NCI-H82 (cell line): ENCODE data around the gene VSTM5.
"Not testable (repeated sequence)": the region's sequence is repeated elsewhere in the genome, so short reads cannot be mapped to it uniquely, and the experiment has no call there.

Experiments
- DNase-seq: peaks from one replicate; lab custom pipeline; 2025; lab: John Stamatoyannopoulos, UW

Gene VSTM5, protein sequence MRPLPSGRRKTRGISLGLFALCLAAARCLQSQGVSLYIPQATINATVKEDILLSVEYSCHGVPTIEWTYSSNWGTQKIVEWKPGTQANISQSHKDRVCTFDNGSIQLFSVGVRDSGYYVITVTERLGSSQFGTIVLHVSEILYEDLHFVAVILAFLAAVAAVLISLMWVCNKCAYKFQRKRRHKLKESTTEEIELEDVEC

DNA sequence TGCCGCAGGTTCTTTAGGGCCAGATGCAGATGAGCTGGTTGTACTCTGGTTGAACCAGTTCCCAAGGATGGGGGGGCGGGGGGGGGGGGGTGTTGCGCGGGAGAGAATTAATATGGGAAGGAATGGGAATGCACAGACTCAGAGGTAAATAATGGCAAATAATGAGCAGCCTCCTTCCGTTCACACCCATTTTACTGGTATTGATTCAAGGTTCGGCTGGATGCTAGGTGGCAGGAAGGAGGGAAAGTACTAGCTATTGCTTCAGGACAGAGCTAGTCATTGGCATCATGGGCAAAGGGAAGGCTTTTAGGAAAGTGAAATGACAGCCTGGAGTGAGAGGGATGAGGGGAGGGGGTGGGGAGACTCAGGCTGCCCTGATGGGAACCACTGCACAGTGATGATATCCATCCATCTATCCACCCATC, at the start of gene VSTM5:
TSS of gene VSTM5 (minus strand) at position 25 of the 425 bp plus-strand sequence. CDS start 116 bp downstream, outside the sequence.
- DNase-seq = no peak

DNA sequence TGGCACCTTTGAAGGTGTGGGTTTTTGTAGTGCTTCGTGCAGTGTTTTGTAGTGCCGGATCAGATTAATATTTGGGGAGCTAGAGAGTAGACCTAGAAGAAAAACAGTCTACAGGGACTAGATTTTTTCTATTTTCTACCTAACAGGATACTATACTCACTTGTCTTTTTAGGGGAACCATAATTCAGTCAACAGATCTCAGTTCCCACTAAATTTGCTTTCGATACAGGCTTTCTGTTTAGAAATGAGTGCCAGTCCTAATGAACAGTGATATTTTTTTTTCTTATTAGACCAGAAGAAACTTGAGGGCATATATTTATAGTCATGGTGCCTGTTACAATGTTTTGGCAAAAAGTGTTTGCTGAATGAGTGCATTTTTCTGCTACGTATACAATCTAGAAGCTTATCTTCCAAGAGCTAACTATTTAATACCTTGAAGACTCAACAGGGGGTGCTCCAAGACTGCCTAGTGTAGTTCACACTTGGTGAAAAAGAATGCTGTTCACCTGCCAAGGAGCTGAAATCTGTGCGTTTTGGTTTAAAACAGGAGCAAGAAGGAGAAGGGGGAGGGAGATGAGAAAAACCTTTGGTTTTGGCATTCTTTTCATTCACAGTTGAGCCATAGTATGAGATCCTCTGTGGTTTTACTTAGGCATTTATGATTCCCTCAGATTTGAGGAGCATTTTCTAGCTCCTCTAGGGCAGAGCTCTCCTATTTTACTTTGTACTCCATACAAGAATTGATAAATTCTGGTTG, 44.9 kb upstream of the VSTM5 start:
- peak; percentile 61 for DNase-seq

DNA sequence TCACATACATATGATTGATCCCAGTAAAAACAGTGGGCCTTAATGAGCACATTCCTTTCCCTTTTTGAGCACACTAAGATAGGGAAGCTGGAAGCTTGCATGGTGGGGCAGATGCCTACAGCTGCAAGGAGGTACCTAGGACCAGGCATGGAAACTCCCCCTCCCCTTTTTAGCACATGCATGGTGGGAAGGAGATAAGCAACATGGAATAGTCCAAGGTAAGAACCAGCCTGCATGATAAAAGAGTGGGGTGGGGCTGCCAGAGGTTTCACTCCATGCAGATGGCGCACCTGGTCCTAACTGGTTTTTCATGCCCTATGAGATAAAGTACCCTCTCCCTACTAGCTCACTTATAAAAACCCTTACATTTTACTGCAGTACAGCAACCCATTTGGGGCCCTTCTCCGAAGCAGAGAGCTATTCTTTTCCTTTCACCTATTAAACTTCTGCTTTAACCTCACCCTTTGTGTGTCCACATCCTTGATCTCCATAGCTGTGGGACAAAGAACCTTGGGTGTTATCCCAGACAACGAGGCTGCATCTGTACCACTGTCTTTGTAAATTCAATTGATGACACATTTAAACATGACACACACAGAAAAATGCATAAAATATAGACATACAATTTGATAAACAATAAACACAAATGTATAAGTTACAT, 40.1 kb upstream of the VSTM5 start:
- no peak for DNase-seq

DNA sequence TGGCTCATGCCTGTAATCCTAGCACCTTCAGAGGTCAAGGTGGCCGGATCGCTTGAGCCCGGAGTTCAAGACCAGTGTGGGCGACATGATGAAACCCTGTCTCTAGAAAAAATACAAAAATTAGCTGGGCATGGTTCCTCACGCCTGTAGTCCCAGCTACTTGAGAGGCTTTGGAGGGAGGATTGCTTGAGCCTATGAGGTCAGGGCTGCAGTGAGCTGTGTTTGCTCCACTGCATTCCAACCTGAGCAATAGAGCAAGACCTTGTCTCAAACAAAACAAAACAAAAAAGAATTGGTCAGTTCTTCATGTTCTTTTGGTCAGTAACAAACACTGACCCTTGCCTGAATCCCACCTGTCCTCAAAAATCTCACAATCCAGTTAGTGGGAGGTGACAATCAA, 36.7 kb upstream of the VSTM5 start:
- DNase-seq = no peak

DNA sequence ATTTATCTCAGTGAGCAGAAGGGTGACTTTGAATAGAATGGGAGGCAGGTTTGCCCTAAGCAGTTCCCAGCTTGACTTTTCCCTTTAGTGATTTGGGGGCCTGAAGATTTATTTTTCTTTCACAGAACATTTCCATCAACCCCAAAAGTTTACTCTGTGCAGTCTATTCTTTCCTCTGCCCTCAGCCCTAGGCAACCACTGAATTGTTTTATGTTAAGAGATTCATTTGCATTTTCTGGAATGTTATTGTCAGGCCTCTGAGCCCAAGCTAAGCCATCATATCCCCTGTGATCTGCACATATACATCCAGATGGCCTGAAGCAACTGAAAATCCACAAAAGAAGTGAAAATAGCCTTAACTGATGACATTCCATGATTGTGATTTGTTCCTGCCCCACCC, 28.7 kb upstream of the VSTM5 start:
- not testable (repeated sequence) for DNase-seq

DNA sequence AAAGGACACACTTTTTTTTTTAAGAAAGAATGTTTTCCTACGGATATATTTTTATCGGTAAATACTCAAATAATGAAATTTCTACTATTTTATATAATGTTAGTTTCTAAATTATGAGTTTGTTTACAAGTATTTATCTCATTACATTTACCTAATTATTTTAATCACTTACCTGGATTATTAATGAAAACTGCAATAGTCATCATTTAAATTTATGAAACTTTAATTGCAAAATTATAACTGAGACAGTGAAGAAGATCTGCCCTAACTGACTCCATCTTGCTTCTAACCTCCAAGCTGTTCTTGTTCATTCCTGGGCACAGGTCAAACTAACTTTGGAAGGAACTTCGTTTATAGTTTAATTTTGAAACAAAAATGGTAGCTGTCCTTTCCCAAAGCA, 25.2 kb upstream of the VSTM5 start:
- DNase-seq = no peak

DNA sequence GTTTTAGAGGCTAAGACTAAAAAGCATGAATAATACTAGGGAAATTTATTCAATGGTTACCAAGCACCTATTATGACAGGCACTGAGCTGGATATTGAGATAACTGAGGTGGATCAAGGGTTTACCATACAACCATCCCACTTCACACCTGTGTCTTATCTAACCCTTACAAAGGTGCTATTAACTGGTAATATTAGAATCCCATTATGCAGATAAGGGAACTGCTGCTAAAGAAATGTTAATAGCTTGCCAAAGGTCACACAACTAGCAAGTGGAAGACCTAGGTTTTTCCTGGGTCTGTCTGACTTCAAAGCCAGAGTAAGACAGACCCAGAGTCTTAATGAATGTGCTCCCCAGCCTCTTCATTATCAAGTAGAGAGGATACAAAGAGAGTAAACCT, 21.1 kb upstream of the VSTM5 start:
- no peak for DNase-seq

DNA sequence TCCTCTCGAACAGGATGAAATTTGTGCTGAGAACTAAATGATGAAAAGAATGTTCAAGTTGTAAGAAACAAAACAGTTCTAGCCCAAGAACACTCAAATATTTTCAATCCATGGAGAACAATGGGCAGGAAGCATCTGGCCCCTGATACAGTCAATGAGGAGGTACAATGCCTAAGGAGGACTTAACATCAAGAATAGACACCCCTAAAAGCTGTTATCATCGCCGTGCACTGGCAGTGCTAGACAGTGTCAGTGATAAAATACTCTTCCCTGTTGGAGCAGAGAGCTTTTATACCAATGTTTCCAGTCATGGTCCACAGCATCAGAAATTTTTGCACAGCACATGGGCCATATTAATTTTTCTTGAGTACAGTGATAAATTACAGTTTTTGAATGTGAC, 20.2 kb upstream of the VSTM5 start:
- DNase-seq = no peak

DNA sequence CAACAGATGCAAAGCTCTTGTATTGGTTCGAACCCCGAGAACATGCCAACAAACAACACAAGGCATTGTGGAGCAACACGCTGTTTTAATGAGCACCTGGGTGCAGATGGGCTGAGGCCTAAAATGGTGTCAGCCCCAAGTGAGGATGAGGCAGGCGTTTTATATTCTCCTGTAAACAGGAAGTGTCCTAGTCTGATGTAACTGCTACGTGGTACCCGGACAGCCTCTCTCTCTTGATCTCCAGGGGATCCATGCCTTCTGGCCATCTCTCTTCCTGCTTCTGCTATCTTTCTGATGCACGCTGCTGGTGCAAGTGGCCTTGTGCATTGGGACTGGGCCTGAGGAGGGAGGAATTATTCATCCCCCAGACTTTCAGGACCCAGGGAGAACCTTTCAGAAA, 19.4 kb upstream of the VSTM5 start:
- DNase-seq = no peak

DNA sequence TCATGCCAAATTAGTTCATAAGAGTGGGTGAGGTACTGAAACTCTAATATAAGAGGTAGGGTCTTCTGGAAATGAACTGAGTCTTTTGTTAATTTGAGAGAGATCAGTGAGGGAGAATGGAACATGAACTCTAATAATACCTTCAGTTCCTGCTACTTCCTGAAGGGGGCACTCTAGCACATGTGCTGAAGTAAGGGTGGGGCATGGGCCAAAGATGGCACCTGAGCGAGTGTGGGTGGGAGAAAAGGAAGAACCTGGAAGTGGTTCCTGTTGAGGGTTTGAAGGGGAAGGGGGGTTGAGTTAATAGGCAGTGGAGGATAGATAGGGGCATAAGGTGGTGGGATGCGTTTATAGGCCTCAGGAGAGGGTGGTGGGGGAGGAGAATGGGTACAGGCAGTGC, 18.0 kb upstream of the VSTM5 start:
- peak; percentile 12 for DNase-seq

DNA sequence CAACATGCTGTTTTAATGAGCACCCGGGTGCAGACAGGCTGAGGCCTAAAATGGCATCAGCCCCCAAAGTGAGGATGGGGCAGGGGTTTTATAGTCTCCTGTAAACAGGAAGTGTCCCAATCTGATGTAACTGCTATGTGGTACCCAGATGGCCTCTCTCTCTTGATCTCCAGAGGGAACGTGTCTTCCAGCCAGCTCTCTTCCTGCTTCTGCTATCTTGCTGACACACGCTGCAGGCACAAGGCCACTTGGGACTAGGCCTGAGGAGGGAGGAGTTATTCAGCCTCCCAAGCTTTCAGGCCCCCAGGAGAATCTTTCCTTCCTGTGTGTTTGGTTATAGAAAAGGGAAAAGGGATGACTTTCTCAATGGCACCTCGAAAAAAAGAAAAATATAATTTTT, 11.4 kb upstream of the VSTM5 start:
- no peak for DNase-seq

DNA sequence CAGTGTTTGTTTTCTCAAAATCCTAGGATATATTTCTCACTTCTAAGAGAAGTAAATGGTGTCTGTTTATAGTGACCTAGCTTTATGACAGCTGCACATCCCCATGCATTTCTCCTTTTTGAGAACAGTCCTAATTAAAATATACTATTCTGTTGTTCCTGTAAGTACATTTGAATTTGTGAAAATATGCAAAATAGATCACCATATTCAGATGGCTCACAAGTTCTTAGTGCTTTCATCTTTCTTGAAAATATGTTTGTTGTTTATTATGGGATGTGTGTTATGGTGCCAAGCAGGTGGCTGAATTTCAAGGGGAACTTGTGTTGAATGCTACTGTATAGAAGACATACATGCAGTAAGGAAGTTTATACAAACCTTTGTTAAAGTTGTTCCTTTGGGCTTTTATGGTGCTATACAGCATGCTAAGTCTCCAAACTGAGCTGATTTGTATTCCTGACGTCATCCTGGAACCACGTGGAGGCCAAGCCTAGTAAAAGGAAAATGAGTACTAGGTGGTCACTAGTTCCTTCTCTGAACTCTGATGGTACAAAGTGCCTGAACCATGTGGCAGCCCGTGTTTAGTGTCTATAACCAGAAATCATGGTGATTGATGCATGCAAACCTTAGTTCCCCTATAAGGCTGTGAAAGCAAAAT, 7.8 kb upstream of the VSTM5 start:
- DNase-seq = no peak

DNA sequence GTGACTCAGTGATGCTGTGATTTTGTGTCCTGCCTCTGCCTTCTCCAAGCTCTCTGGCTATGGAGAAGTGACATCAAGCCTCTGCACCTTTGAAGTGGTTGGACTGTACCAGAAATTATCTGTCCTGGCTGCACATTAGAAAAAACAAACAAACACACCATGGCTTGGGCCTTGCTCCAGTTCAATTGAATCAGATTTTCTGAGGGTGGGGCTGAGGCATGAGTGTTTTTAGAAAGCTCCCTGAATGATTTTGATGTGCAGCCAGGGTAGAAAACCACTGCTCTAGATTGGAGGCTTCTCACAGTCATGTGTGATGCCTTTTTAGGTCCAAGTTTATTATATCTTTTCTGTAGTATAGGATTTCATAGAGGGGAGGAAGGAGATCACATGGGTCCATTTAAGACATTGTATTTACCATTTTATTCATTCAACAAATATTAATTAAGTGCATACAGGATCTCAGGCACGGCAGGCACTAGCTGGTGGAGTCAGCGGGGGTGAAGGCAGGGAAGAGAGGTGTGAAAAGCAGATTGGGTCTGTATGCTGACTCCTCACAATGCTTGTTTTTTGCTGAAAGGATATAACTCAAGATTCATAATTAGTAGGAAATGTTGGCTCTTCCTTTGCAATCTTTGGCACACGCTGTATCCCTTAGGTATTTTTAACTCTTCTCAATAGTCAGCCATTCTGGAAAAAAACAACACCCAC, 7.1 kb upstream of the VSTM5 start:
- DNase-seq = no peak

DNA sequence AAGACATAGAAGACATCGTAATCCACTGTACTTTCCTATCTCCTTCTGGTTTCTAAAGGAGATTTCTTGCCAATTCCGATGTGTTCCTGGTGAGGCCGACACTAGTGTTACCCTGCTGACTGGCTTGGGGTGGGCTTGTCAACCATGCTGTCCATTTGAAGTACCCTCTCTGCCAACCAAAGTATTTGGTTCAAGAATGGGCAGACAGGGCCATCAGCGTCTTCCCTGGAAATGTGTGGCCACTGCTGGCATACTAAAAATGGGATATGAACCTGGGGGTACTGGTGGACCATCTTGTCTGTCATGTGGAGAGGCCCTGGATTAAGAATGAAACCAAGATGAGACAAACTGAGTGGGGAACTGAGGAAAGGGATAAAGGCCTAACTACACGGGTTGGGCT, 1.8 kb upstream of the VSTM5 start:
- DNase-seq = no peak

DNA sequence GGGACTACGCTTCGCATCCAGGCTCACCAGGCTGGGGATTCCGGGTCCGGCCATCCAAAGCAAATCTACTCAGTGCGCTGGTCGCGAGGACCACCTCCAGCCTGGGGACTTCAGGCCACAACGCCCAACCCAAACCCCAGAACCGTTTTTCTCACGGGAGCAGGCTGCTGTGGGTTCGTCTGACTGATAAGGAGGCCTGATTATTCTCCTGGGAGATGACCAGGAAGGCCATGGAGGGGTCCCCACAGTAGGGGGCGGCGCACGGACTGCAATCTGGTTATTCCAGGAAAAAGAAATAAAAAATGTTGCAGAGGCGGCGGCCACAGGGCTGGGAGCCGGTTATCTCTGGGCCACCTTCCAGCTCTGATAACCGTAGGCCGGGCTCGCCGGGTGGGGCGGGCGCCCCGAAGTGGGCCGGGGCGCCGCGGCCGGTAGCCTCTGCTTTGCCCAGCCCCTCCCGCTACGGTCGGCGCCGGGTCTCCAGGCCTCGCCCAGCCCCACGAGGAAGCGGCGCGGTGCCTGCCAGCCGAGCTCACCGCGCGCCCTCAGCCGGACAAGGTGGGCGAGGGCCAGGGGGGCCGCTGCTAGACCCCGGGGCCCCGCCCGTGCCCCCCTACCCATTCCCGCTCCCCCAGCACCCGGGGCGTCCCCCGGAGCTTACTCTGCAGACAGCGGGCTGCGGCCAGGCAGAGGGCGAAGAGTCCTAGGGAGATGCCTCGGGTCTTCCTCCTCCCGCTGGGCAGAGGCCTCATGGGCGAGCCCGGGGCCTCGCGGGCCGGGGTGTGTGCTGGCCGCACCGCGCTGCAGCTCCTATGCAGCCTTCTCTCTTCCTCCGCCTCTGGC, 446 bp downstream of the VSTM5 start:
- no peak for DNase-seq

DNA sequence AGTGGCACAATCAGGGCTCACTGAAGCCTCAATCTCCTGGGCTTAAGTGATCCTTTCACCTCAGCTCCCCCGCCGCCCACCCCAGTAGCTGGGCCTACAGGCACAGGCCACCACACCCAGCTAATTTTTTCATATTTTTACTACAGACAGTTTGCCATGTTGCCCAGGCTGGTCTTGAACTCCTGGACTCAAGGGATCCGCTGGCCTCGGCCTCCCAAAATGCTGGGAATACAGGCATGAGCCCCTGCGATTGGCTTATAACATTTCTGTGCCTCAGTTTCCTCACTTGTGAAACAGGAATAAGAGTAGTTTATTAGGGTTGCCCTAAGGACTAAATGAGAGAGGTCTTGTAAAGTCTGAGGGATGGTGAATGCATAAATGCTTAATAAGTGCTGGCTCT, 1.2 kb downstream of the VSTM5 start:
- DNase-seq = no peak

DNA sequence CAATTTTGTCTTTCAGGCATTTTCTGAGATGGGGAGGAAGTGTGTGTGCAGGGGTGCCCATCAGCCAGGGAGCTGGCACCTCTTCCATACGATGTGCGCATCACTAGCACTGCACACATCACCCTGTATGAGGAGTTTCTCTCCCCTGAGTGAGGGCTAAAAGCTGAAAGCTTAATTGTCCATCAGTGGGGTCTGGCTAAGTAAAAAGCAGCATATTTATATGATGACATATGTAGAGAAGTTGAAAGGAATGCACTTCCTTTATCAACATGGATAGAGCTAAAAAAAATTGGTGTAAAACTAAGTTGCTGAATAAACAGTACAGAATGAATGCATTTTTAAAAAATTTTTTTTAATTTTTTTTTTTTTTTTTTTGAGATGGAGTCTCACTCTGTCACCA, 4.0 kb downstream of the VSTM5 start:
- no peak for DNase-seq

DNA sequence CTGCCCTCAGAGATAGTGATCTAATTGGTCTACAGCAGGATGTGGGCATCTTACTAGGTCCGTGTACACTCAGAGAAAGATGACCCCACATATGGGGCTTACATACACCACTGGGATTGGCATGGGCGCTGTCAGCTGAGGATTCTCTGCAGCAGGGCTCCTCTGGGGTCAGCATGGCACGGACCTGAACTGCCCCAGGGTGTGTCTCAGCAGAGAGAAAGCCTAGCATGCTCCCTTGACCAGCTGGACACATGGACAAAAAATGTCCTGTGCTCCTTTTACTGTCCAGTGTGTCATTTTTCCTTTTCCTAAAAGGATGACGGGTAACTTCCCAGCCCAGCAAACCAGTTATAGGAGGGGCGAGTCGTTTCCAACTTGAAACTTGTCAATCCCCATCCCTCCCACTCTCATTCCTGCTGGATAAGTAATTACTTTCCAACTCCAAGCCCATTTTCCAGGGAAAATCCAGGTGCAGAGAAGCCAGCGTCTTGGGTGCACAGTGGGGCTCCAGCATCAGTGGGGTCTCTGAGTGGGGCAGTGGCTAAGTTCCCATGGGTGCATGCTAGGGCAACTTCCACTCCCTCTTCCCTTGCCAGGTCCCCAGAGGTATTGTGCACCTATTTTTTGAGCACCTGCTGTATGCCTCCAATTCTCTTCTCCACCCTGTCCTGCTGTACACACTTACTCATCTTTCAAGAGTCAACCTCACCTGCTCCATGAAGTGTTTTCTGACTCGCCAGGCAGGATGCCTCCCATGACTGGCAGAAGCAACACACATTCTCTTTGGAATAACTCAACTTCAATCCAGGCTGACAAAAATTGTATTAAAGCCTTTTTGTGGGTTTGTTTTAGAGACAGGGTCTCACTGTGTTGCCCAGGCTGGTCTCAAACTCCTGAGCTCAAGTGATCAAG, 5.0 kb downstream of the VSTM5 start:
- no peak for DNase-seq

DNA sequence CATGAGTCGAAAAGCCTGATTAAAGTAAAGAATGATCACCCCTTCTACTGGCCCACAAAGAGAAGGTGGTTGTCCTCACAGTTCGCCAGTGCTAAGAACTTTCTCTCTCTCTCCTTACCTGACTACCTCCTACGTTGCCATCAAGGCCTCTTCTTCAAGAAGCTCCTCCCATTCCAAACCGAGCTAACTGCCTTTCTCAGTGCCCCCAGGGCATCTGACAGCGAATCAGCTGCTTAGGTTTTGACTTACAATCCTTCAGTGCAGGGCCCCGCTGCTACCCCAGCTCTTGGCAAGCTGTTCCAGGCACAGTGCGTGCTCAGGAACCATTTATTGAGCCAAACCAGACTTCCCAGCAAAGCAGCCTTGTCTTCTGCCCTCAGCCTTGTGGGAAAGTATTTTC, 5.8 kb downstream of the VSTM5 start:
- DNase-seq = no peak

DNA sequence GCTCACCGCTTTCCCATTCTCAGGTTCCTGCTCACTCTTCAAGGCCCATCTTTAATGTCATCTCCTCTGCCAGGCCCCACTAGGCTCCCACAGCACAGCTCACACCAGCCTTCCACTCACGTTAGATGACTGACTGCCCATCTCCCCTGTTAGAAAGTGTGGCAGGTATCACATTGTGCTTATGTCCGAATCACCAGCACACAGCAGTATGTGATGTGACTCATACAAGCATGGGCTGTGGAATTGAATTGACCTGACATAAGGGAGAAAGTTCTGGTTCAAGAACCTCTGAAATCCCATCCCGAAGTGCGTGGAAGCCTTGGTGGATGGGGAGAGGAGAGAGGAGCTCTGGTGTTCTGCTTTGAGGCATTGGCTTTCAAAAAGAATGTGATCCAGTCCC, 6.5 kb downstream of the VSTM5 start:
- no peak for DNase-seq
